Endothelial cell (in vitro differentiated cells): ENCODE measurements around the gene HDAC4. TPM values are rescaled to one million over a fixed set of nuclear protein-coding genes. Genes with fewer than 3 reads are reported as not detected.
"Not testable (repeated sequence)": the region's sequence is repeated elsewhere in the genome, so short reads cannot be mapped to it uniquely, and the experiment has no call there.

Experiments used
- DNase-seq: peaks from one replicate; pipeline ENCODE4 v3.0.0; 2021; ENCODE audit warnings: low spot score
- H3K27ac Mint-ChIP-seq: one replicate; pipeline ENCODE4 v1.8.0; 2021; ENCODE audit warnings: mixed read lengths, inconsistent platforms; ENCODE audit not compliant: unreplicated experiment
- H3K27me3 Mint-ChIP-seq: one replicate; pipeline ENCODE4 v1.8.0; 2021; ENCODE audit warnings: mild to moderate bottlenecking, moderate library complexity, mixed read lengths, inconsistent platforms; ENCODE audit not compliant: unreplicated experiment
- H3K36me3 Mint-ChIP-seq: one replicate; pipeline ENCODE4 v1.8.0; 2021; ENCODE audit warnings: mild to moderate bottlenecking, low read depth, mixed read lengths, inconsistent platforms; ENCODE audit not compliant: unreplicated experiment
- H3K4me1 Mint-ChIP-seq: one replicate; pipeline ENCODE4 v1.8.0; 2021; ENCODE audit warnings: mild to moderate bottlenecking, mixed read lengths, inconsistent platforms; ENCODE audit not compliant: unreplicated experiment
- H3K4me3 Mint-ChIP-seq: one replicate; pipeline ENCODE4 v1.8.0; 2021; ENCODE audit warnings: mild to moderate bottlenecking, mixed read lengths, inconsistent platforms; ENCODE audit not compliant: unreplicated experiment
- H3K9me3 Mint-ChIP-seq: one replicate; pipeline ENCODE4 v1.8.0; 2021; ENCODE audit warnings: mixed read lengths, inconsistent platforms; ENCODE audit not compliant: unreplicated experiment
- total RNA-seq: library from RNA; stranded (reverse); fragmentation: NEBNext Ultra II Directional; extraction: Animal tissue kit (Norgen Biotek cat#: 25700); gene quantifications from one replicate; pipeline ENCODE4 v1.2.1, GENCODE V29; 2021; ENCODE audit not compliant: unreplicated experiment
- TF ChIP-seq, protein P1 (sequence below): fragments of 200-600 bp; sonication (generic); IDR thresholded peaks from one replicate; pipeline ENCODE4 v1.5.0; 2021; ENCODE audit warnings: antibody characterized with exemption; ENCODE audit not compliant: unreplicated experiment

HDAC4 gene
- total RNA-seq, 1 donor from 2014 or later: 26.0 TPM

DNA sequence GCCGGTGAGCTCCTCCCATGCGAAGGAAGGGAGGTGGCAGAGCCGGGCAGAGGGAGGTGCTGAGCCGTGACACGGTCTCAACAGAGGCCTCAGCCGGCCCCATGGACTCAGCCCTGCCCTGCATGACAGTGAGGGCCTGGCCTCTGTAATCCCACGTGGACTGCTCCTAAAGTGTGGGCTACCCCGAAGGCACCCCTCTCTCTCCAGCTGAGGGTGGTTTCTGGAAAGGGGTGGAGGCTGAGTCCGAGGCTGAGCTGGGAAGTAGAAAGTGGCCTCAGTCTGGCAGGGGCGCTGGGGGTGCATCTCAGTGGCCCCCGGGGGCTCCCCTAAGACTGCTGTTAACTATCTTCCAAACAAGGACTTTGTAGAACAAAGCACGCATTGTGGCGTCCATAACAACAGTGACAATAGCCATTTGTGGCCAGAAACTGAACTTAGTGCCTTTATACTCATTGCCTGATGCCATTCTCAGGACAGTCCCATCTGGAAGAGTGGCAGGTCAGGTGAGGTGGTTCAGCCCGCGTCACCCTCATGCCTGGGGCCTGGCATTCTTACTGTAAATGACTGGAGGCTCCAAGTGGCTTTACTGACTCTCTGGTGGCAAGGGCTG lies 360.6 kb downstream of the HDAC4 start:
- H3K27ac Mint-ChIP-seq: no peak overlapping the region
- H3K4me1 Mint-ChIP-seq: no peaks in the 10 kb centered on the region
- no peaks in the 10 kb centered on the region for H3K9me3 Mint-ChIP-seq
- H3K4me3 Mint-ChIP-seq: no peak overlapping the region
- no peak for DNase-seq
- TF ChIP-seq, protein P1, sequence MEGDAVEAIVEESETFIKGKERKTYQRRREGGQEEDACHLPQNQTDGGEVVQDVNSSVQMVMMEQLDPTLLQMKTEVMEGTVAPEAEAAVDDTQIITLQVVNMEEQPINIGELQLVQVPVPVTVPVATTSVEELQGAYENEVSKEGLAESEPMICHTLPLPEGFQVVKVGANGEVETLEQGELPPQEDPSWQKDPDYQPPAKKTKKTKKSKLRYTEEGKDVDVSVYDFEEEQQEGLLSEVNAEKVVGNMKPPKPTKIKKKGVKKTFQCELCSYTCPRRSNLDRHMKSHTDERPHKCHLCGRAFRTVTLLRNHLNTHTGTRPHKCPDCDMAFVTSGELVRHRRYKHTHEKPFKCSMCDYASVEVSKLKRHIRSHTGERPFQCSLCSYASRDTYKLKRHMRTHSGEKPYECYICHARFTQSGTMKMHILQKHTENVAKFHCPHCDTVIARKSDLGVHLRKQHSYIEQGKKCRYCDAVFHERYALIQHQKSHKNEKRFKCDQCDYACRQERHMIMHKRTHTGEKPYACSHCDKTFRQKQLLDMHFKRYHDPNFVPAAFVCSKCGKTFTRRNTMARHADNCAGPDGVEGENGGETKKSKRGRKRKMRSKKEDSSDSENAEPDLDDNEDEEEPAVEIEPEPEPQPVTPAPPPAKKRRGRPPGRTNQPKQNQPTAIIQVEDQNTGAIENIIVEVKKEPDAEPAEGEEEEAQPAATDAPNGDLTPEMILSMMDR: no peak
- H3K27me3 Mint-ChIP-seq: peaks cover 2% of the 10 kb centered on the region
- no peaks in the 10 kb centered on the region for H3K36me3 Mint-ChIP-seq

DNA sequence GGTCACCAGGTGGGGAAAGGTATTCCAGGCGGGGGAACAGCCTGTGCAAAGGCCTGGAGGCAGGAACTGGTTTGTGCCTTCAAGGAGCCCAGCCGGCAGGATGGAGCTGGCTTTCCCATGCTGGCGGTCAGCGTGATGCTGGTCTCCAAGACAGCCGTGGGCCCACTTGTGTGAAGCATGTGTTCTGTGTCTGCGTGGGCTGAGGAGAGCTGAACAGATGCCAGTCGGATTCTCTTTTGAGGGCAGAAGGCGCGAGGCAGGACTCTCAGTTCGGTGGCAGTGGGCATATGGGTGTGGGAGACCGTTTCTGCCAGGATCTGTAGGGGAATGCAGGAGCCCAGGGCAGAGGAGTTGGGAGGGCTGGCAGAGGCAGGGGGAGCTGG lies 361.4 kb downstream of the HDAC4 start:
- no peak overlapping the region for H3K27ac Mint-ChIP-seq
- H3K4me1 Mint-ChIP-seq: no peaks in the 10 kb centered on the region
- TF ChIP-seq, protein P1: no peak
- no peak for DNase-seq
- no peaks in the 10 kb centered on the region for H3K9me3 Mint-ChIP-seq
- H3K4me3 Mint-ChIP-seq: no peak overlapping the region
- H3K36me3 Mint-ChIP-seq: no peaks in the 10 kb centered on the region
- peaks cover 3% of the 10 kb centered on the region for H3K27me3 Mint-ChIP-seq

DNA sequence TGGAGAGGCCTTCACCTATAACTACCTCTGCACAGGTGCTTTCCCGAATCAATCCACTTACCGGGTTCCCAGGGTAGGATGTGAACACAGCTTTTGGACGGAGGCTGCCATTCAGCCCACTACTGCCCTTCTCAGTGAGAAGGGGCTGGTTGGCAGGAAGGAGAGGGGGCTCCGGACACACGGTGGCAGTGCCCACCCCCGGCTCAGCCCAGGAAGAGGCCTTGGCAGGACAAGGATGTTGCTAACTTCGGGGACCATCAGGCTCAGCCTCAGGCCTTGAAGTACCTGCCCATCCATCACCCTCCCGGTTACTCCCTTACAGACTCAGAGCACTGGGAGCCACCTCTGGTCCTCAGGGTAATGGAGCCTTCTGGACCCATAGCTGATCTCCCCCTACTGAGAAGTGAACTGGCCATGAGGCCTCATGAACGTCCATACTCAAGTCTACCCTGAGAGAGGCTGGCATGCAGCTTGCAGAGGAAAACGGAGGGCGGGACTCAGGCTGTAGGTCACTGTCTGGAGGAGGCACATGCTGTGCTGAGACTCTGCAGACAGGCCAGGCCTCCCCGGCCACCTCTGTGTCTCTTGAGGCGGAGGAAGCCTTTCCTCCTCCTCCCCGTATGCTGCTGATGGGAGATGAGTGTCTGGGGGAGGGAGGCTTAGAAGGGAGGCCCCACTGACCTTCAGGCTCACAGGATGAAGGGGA lies 361.9 kb downstream of the HDAC4 start:
- Mint-ChIP-seq H3K9me3 (no peaks in the 10 kb centered on the region), H3K27ac (no peak overlapping the region), H3K36me3 (no peaks in the 10 kb centered on the region), H3K27me3 (peaks cover 4% of the 10 kb centered on the region), H3K4me1 (no peaks in the 10 kb centered on the region), H3K4me3 (no peak overlapping the region)
- no peak for DNase-seq
- TF ChIP-seq, protein P1: no peak

DNA sequence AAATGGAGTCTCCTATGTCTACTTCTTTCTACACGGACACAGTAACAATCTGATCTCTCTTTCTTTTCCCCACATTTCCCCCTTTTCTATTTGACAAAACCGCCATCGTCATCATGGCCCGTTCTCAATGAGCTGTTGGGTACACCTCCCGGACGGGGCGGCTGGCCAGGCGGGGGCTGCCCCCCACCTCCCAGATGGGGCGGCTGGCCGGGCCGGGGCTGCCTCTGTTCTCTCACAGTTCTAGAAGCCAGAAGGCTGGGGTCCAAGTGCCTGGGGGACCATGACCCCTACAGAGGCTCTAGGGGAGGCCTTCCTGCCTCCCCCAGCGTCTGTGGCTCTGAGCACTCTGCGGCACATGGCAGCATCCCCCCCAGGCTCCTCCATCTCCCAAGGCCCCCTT lies 362.5 kb downstream of the HDAC4 start:
- not testable (repeated sequence) for H3K27ac Mint-ChIP-seq, H3K36me3 Mint-ChIP-seq, H3K4me1 Mint-ChIP-seq, H3K27me3 Mint-ChIP-seq, H3K9me3 Mint-ChIP-seq, H3K4me3 Mint-ChIP-seq, DNase-seq

DNA sequence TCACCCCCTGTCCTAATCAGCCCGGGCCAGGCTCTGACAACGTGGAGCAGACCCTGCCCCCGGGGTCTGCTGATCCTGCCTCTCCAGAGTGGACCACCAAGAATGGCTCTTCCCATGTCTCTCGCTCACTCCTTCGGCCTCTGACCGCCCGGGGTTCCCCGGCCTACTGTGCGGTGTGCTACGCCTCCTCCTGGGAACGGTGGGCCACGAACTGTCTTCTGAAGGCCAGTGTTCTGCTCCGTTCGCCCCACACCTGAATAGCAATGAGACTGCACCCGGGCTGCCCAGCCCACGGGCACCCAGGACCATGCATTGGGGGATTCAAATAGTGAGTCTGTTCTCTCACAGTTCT lies 363.3 kb downstream of the HDAC4 start:
- Mint-ChIP-seq H3K4me3 (peak overlapping the region; percentile 56), H3K9me3 (no peaks in the 10 kb centered on the region), H3K27ac (no peak overlapping the region), H3K4me1 (no peaks in the 10 kb centered on the region), H3K36me3 (no peaks in the 10 kb centered on the region), H3K27me3 (peaks cover 4% of the 10 kb centered on the region)
- DNase-seq: no peak
- TF ChIP-seq, protein P1: no peak
